NAMALWA (cell line): Measurements from ENCODE around the gene KDM5C.
"Not testable (repeated sequence)": the region's sequence is repeated elsewhere in the genome, so short reads cannot be mapped to it uniquely, and the experiment has no call there.

ENCODE experiments used
- DNase-seq: peaks from one replicate; pipeline ENCODE4 v3.0.0-alpha.2; 2015; ENCODE audit warnings: low spot score

KDM5C gene

GRCh38 chrX:53190363-53190960, 34.5 kb downstream of the KDM5C start:
- no peak for DNase-seq

- DNase-seq = no peak
Observed at GRCh38 chrX:53188763-53189162, 36.2 kb downstream of the KDM5C start.

GRCh38 chrX:53186351-53186750, 38.7 kb downstream of the KDM5C start:
- DNase-seq = no peak

GRCh38 chrX:53184836-53185235, 40.2 kb downstream of the KDM5C start:
- no peak for DNase-seq

- no peak for DNase-seq
Observed at GRCh38 chrX:53171356-53171755, 53.7 kb downstream of the KDM5C start.

GRCh38 chrX:53166103-53166502, 58.9 kb downstream of the KDM5C start:
- no peak for DNase-seq

GRCh38 chrX:53164566-53164965, 60.4 kb downstream of the KDM5C start:
- not testable (repeated sequence) for DNase-seq

- DNase-seq = no peak
Observed at GRCh38 chrX:53163436-53163835, 61.6 kb downstream of the KDM5C start.

GRCh38 chrX:53160297-53160983, 64.6 kb downstream of the KDM5C start:
- DNase-seq = no peak

GRCh38 chrX:53159184-53159583, 65.8 kb downstream of the KDM5C start:
- no peak for DNase-seq

GRCh38 chrX:53156207-53156596, 68.8 kb downstream of the KDM5C start:
- no peak for DNase-seq

GRCh38 chrX:53155512-53156206, 69.3 kb downstream of the KDM5C start:
- no peak for DNase-seq

- no peak for DNase-seq
Observed at GRCh38 chrX:53153581-53153980, 71.4 kb downstream of the KDM5C start.
